Stimulated activated memory B cell treated with anti-CD40 and anti-IgM and Interleukin-4, amounts not matched to agents 10 μg/mL and 1 μg/mL and 100 μg/mL, for 72 hours (primary cell): ENCODE measurements around the gene METTL1.

Source experiments
- ATAC-seq: fragments of 150-1000 bp; cut with Tn5 transposase; 2 replicates; pipeline ENCODE4 v1.10.0; 2021
- H3K27ac Mint-ChIP-seq: one replicate; pipeline ENCODE4 v1.8.0; 2022; ENCODE audit warnings: mild to moderate bottlenecking, mixed read lengths
- H3K27me3 Mint-ChIP-seq: one replicate; pipeline ENCODE4 v1.8.0; 2022; ENCODE audit warnings: mixed read lengths
- H3K36me3 Mint-ChIP-seq: one replicate; pipeline ENCODE4 v1.8.0; 2022; ENCODE audit warnings: mixed read lengths
- H3K4me1 Mint-ChIP-seq: one replicate; pipeline ENCODE4 v1.8.0; 2022; ENCODE audit warnings: mixed read lengths
- H3K4me3 Mint-ChIP-seq: one replicate; pipeline ENCODE4 v1.8.0; 2022; ENCODE audit warnings: mild to moderate bottlenecking, moderate library complexity, mixed read lengths
- H3K9me3 Mint-ChIP-seq: one replicate; pipeline ENCODE4 v1.8.0; 2022; ENCODE audit warnings: mixed read lengths

Gene METTL1

DNA sequence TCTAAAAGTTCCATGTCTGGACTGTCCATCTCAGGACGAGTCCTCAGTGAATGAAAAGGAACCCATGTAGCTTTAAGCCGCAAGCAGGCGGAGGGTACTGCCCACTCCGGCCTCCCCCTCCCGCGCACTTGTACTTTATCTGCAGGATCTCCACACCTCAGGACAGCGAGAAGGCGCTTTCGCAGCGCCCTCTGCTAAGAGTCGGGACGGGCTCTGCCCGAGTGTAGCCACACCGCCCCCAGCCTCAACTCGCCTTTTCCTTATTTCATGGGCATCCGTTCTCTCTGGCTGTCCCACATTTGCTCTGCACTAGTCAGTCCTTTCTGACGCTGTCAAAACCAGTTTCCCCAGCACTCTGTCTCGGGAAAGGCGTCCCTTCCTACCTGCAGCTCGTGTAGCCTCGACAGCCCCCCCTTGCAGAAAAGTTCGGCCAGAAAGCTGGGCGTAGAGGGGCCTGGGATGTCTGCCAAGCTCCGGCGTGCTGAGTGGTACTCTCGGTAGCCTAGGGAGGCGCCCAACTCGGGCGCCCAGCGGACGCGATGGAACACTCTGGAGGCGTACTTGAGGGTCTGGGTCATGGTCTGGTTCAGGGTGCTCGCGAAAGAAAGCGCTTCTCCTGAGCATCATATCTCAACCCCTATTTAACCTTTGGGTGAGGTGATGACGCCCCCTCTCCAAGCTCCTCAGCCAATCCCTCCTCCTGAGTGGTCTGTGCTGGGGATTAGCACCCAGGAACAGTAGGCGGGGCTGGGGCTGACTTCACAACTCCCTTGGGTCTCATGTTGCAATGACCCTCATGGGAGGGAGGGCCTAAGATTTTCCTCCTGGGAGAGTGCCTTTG, 5.2 kb downstream of the METTL1 start, which contains the start of gene CYP27B1:
TSS of gene CYP27B1 (minus strand) at position 615 of the 841 bp plus-strand sequence. CDS start at position 578, 37 bp downstream.
- Mint-ChIP-seq H3K4me3 (peak within 1 kb of the TSS; percentile 85), H3K36me3 (peaks cover 27% of the 10 kb centered on the region), H3K27ac (no peak within 1 kb of the TSS), H3K4me1 (peaks cover 52% of the 10 kb centered on the region), H3K27me3 (peaks cover 19% of the 10 kb centered on the region), H3K9me3 (no peaks in the 10 kb centered on the region)
- ATAC-seq = no peak

GRCh38 chr12:57765698-57766463, 6.0 kb downstream of the METTL1 start:
- Mint-ChIP-seq H3K27me3 (peaks cover 19% of the 10 kb centered on the region), H3K36me3 (peaks cover 30% of the 10 kb centered on the region), H3K4me1 (peaks cover 49% of the 10 kb centered on the region), H3K4me3 (peak overlapping the region; percentile 85), H3K27ac (peak overlapping the region; percentile 77), H3K9me3 (no peaks in the 10 kb centered on the region)
- peak; percentile 25 for ATAC-seq

- Mint-ChIP-seq H3K36me3 (peaks cover 25% of the 10 kb centered on the region), H3K4me3 (peak overlapping the region; percentile 85), H3K4me1 (peaks cover 44% of the 10 kb centered on the region), H3K9me3 (no peaks in the 10 kb centered on the region), H3K27me3 (peaks cover 19% of the 10 kb centered on the region), H3K27ac (peak overlapping the region; percentile 77)
- ATAC-seq = peak; percentile 80
Measured at GRCh38 chr12:57765003-57765697, 6.8 kb downstream of the METTL1 start.

GRCh38 chr12:57764662-57765002, 7.3 kb downstream of the METTL1 start:
- no peaks in the 10 kb centered on the region for H3K9me3 Mint-ChIP-seq
- peaks cover 48% of the 10 kb centered on the region for H3K4me1 Mint-ChIP-seq
- peaks cover 19% of the 10 kb centered on the region for H3K27me3 Mint-ChIP-seq
- peak; percentile 40 for ATAC-seq
- peaks cover 23% of the 10 kb centered on the region for H3K36me3 Mint-ChIP-seq
- peak overlapping the region; percentile 85 for H3K4me3 Mint-ChIP-seq
- H3K27ac Mint-ChIP-seq = peak overlapping the region; percentile 77

DNA sequence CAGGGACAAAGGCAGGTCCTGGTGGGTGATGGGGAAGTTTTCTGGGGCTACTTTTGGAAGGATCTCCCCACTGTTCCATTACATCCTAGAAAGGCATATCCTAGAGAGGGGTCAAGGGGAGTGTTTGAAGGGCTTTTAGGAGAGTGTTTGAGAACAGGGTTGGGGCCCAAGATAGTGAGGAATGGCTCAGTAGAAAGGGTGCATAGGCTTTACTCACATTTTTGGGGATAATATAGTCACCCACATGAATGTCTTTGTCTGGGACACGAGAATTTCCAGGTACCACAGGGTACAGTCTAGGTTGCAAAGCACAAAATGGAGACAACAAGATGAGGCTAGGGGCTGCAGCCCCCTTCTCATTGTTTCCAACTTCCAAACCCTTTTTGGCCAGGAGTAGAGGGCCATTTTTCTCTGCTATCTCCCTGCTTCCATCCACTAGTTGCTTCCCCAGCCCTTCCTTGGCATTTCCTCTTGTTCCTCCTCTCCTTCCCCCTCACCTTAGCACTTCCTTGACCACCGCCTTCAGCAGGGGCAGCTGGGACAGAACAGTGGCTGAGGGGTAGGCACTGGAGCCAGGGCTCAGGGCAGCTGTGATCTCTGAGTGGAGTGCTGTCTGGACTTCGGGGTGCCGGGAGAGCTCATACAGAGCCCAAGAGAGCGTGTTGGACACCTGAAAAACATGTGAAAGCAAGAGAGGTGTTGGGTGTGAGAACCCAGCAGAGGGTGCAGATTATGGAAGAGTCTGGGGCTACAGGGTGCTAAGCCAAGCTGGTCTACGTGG, 7.8 kb downstream of the METTL1 start:
- H3K27ac Mint-ChIP-seq = no peak overlapping the region
- peaks cover 24% of the 10 kb centered on the region for H3K36me3 Mint-ChIP-seq
- H3K27me3 Mint-ChIP-seq = peaks cover 19% of the 10 kb centered on the region

DNA sequence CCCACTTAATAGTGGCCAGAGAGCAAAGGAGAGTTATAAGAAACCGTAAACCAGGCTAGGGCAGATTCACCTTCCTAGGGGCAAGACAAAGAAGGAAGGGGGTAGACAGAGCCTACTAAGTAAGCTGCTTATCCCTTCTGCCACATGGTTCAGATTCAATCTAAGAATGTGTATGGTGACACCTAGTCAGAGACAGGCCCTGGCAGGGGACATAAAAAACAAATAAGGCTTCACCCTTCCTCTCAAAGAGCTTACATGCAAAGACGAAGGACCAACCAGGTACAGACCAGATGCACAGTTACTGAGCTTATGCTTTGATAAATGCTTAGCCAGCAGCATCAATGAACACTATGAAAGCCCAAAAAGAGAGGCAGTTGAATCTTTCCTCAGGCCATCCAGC, 9.4 kb downstream of the METTL1 start:
- peaks cover 19% of the 10 kb centered on the region for H3K27me3 Mint-ChIP-seq
- ATAC-seq = no peak
- H3K27ac Mint-ChIP-seq = no peak overlapping the region
- H3K4me3 Mint-ChIP-seq = no peak overlapping the region
- H3K9me3 Mint-ChIP-seq = no peaks in the 10 kb centered on the region
- H3K4me1 Mint-ChIP-seq = peaks cover 60% of the 10 kb centered on the region
- H3K36me3 Mint-ChIP-seq = peaks cover 21% of the 10 kb centered on the region

More for the DNA sequence above, 7.8 kb downstream of the METTL1 start:
- Mint-ChIP-seq H3K4me3 (peak overlapping the region; percentile 37), H3K9me3 (no peaks in the 10 kb centered on the region), H3K4me1 (peaks cover 54% of the 10 kb centered on the region)
- no peak for ATAC-seq

GRCh38 chr12:57761391-57761998, 10.4 kb downstream of the METTL1 start:
- H3K9me3 Mint-ChIP-seq = no peaks in the 10 kb centered on the region
- peaks cover 59% of the 10 kb centered on the region for H3K4me1 Mint-ChIP-seq
- H3K27ac Mint-ChIP-seq = no peak overlapping the region
- H3K4me3 Mint-ChIP-seq = no peak overlapping the region
- peaks cover 21% of the 10 kb centered on the region for H3K36me3 Mint-ChIP-seq
- no peak for ATAC-seq
- H3K27me3 Mint-ChIP-seq = peaks cover 14% of the 10 kb centered on the region

- H3K27ac Mint-ChIP-seq = no peak overlapping the region
- H3K36me3 Mint-ChIP-seq = peaks cover 21% of the 10 kb centered on the region
- H3K4me3 Mint-ChIP-seq = no peak overlapping the region
- H3K9me3 Mint-ChIP-seq = no peaks in the 10 kb centered on the region
- H3K4me1 Mint-ChIP-seq = peaks cover 54% of the 10 kb centered on the region
- peaks cover 7% of the 10 kb centered on the region for H3K27me3 Mint-ChIP-seq
- no peak for ATAC-seq
Measured at GRCh38 chr12:57760347-57760982, 11.4 kb downstream of the METTL1 start.

- no peak for ATAC-seq
- no peak overlapping the region for H3K27ac Mint-ChIP-seq
- H3K9me3 Mint-ChIP-seq = no peaks in the 10 kb centered on the region
- H3K36me3 Mint-ChIP-seq = peaks cover 21% of the 10 kb centered on the region
- no peak overlapping the region for H3K4me3 Mint-ChIP-seq
- H3K4me1 Mint-ChIP-seq = peaks cover 49% of the 10 kb centered on the region
- no peaks in the 10 kb centered on the region for H3K27me3 Mint-ChIP-seq
Measured at GRCh38 chr12:57759360-57759980, 12.4 kb downstream of the METTL1 start.

DNA sequence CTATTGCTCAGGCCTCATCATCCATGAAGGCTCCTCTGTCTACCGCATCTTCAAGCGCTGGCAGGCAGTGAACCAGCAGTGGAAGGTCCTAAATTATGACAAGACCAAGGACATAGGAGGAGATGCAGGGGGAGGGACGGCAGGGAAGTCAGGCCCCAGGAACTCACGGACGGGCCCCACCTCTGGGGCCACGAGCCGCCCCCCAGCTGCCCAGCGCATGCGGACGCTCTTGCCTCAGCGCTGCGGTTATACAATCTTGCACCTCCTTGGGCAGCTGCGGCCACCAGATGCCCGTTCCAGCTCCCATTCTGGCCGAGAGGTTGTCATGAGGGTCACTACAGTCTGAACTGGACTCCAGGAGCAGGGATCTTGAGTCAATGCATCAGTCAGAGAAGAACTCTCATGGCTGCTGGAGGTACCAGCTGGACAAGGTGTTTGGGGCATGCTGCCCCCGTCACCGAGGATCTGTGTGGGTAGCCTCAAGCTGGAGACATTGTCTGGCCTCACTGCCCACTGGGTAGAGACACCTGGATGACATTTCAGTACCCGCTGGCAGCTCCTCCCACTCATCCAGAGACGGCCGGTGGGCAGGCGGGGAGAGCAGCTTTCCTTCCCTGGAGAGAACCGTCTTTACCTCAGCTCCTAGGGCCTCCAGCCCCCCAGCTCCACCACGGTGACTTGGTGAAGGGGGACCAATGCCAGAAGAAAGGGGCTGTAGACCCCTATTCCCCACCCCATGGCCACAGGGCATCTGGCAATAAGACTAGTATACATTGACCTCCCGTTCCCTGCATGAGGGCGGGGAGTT, 13.1 kb downstream of the METTL1 start:
- Mint-ChIP-seq H3K4me3 (no peak overlapping the region), H3K27me3 (no peaks in the 10 kb centered on the region), H3K27ac (no peak overlapping the region), H3K9me3 (no peaks in the 10 kb centered on the region), H3K36me3 (peaks cover 21% of the 10 kb centered on the region), H3K4me1 (peaks cover 51% of the 10 kb centered on the region)
- no peak for ATAC-seq

GRCh38 chr12:57757771-57758170, 14.1 kb downstream of the METTL1 start:
- peaks cover 21% of the 10 kb centered on the region for H3K36me3 Mint-ChIP-seq
- H3K27me3 Mint-ChIP-seq = no peaks in the 10 kb centered on the region
- H3K27ac Mint-ChIP-seq = no peak overlapping the region
- no peak overlapping the region for H3K4me3 Mint-ChIP-seq
- H3K4me1 Mint-ChIP-seq = peaks cover 61% of the 10 kb centered on the region
- ATAC-seq = no peak
- no peaks in the 10 kb centered on the region for H3K9me3 Mint-ChIP-seq

- Mint-ChIP-seq H3K4me1 (peaks cover 67% of the 10 kb centered on the region), H3K27me3 (no peaks in the 10 kb centered on the region), H3K9me3 (no peaks in the 10 kb centered on the region), H3K27ac (peak overlapping the region; percentile 76), H3K4me3 (peak overlapping the region; percentile 87), H3K36me3 (peaks cover 22% of the 10 kb centered on the region)
- ATAC-seq = peak; percentile 18
Measured at GRCh38 chr12:57756406-57757341, 15.2 kb downstream of the METTL1 start.
